ENCODE results near the gene KEAP1.
"Not testable (repeated sequence)": the region's sequence is repeated elsewhere in the genome, so short reads cannot be mapped to it uniquely, and the experiment has no call there.

KEAP1 gene

GRCh38 chr19:10497371-10497770 is 5.8 kb downstream of the KEAP1 start:
- no peak for DNase-seq (ENCODE audit: low spot score)

- no peak for DNase-seq (ENCODE audit: low spot score)
Observed at GRCh38 chr19:10491472-10492047, 11.6 kb downstream of the KEAP1 start.

- DNase-seq (ENCODE audit: low spot score), result no peak
Observed at GRCh38 chr19:10486551-10486950, 16.6 kb downstream of the KEAP1 start.

GRCh38 chr19:10478903-10479384 is 24.2 kb downstream of the KEAP1 start:
- DNase-seq (ENCODE audit: low spot score), result peak; percentile 82

GRCh38 chr19:10478476-10478875 is 24.7 kb downstream of the KEAP1 start:
- no peak for DNase-seq (ENCODE audit: low spot score)

- DNase-seq (ENCODE audit: low spot score), result no peak
Observed at GRCh38 chr19:10474962-10475451, 28.1 kb downstream of the KEAP1 start.

- no peak for DNase-seq (ENCODE audit: low spot score)
Observed at GRCh38 chr19:10473192-10473591, 30.0 kb downstream of the KEAP1 start.

- DNase-seq (ENCODE audit: low spot score), result peak; percentile 41
Observed at GRCh38 chr19:10471909-10472308, 31.2 kb downstream of the KEAP1 start.

- no peak for DNase-seq (ENCODE audit: low spot score)
Observed at GRCh38 chr19:10468133-10468532, 35.0 kb downstream of the KEAP1 start.

GRCh38 chr19:10467104-10467706 is 36.0 kb downstream of the KEAP1 start:
- DNase-seq (ENCODE audit: low spot score), result no peak

- no peak for DNase-seq (ENCODE audit: low spot score)
Observed at GRCh38 chr19:10464456-10464855, 38.7 kb downstream of the KEAP1 start.

- DNase-seq (ENCODE audit: low spot score), result no peak
Observed at GRCh38 chr19:10462557-10462956, 40.6 kb downstream of the KEAP1 start.

GRCh38 chr19:10462042-10462441 is 41.1 kb downstream of the KEAP1 start:
- not testable (repeated sequence) for DNase-seq (ENCODE audit: low spot score)

- peak; percentile 89 for DNase-seq (ENCODE audit: low spot score)
Observed at GRCh38 chr19:10461047-10461949, 41.9 kb downstream of the KEAP1 start.

- no peak for DNase-seq (ENCODE audit: low spot score)
Observed at GRCh38 chr19:10460714-10461046, 42.5 kb downstream of the KEAP1 start.

GRCh38 chr19:10458733-10459132 is 44.4 kb downstream of the KEAP1 start:
- DNase-seq (ENCODE audit: low spot score), result not testable (repeated sequence)

GRCh38 chr19:10454267-10454666 is 48.9 kb downstream of the KEAP1 start:
- no peak for DNase-seq (ENCODE audit: low spot score)

- no peak for DNase-seq (ENCODE audit: low spot score)
Observed at GRCh38 chr19:10453852-10454251, 49.3 kb downstream of the KEAP1 start.

GRCh38 chr19:10452726-10453618 is 50.2 kb downstream of the KEAP1 start:
- DNase-seq (ENCODE audit: low spot score), result no peak

GRCh38 chr19:10450853-10451609 is 52.1 kb downstream of the KEAP1 start:
- DNase-seq (ENCODE audit: low spot score), result no peak
